AML-193 (cell line): ENCODE results near the gene CCR7.

Experiments used
- DNase-seq, 2 experiments: peaks; one replicate each; lab custom pipeline; 2025; lab: John Stamatoyannopoulos, UW

CCR7 gene

DNA sequence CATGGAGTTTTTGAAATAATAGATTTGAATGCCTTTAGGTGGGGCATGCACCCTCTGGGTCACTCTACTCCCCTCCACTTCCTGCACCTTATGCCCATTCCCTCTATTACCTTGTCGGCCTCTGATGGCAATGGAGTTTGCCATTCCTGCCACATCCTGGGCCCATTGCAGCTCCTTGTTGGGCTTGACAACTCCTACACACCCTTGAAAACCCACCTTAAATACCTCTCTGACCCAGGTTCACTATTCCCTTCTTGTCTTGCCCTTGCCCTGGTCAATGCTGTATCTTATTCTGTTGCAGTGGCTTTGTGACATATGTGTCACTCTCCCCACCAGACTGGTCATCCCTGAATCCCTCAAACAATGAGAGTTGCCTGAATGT lies 2.4 kb downstream of the CCR7 start:
- DNase-seq: no peak

DNA sequence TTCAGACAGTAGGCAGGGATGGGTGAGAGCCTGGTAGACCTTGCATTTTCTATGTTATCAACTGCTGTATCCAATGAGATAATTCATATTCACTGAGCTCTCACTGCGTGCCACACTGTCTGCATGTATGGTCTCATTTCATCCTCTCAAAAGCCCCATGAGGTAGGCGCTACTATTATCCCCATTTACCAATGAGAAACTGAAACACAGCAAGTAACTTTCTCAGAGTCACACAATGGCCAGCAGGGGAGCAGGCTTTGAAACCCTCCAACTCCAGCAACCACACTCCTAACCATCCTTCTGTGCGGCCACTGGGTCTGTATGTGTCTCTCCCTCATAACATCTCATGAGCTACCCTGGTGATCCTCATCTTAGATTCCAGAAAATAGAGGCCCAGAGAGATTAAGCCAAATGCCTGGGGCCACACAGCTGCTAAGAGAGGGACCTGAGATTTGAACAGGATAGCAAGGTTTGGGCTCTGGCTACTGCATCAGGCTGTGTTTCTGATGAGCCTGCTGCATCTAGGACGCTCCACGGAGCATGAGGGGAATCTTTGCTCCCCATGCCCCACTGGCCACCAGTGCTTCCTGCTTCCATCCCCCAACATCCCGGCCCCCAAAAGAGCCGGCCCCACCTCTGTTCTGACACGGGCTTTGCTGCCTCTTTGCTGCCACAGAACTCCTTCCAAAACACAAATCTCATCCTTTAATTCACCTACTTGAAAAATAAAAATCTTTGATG lies 3.2 kb downstream of the CCR7 start:
- DNase-seq: no peak

DNA sequence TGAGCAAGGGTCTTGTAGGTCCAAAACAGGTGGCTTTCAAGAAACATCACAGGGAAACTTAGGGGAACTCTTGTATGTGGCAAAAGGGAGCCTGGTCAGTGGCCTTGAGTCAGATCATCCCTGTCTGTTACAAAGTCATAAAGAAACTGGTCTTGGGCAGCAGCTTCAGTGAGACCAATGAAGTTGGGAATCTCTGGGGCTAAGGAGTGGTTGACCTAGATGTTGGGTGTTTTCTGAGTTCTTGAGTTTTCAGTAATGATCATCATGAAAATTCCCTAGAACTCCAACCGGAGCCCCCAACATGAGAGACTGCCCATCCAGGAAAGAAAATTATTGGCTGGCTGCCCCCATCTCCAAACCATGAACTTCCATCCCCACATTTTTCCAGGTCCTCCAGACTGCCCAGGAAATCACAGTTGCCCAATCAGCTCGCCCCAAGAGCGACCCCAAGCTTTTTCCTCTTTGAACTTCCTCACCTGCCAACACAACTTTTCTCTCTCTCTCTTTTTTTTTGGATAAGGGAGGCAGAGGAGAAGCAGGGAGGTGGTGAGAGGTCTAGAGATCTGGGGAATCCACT lies 3.9 kb downstream of the CCR7 start:
- no peak for DNase-seq

DNA sequence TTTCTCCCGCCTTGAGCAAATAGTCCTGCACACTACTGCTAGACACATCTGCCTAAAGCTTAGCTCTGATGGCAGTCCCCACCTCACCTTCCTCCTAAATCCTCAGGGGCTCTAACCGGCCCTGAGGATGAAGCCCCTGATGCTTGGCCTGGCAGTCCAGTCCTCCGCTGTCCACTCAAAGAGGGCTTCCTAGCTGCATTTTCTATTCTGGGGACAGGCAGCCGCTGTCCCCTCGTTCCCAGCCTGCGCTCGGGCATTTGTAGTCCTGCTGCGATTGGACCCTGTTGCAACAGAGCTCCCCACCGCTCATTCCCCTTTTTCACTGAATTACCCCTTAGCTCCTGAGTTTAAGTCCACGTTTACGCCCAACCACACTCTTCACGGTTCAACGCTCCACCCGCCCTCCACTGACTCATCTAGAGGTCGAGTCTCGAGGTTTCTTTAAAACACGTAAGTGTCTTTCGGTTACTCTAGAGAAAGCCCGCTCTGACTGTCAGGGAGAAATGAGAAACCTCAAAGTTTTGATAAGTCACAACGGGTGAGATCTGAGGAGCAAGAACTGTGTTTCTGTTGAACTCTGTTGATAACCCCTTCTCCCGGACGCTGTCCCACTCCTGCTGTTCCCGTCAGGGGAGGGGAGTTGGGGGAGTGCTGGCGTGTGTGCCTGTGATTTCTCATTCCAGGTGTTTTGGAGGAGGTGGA lies 4.5 kb downstream of the CCR7 start:
- DNase-seq: peak; percentile 56 to 69

DNA sequence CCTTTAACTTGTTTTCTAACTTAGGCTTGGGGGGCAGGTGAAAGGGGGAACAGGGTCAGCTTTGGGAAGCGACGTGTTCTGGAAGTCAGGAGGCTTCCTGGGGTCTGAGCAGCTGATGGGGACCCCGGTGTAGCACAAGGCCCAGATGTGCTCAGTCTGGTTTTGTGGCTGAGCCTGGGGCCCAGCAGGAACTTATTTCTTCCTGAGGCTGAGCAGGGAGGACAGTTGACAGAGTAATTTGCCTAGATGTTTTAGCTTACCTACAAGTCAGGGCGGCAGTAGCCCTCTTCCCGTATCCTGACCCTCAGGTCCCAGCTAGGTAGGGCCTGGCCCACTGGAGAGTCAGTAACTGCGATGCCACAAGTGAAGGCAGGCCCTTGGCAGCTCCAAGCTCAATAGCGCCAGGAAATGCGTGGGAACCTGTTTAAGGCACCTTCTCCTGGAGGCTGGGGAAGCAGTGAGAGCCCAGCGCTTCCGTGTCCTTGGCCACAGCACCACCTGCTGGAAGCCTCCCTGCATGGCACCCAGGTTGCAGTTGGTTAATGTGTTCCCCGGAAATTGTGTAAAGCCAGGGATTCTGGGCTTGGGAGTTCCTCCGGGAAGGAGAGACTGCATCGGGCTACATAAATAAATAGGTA lies 5.2 kb downstream of the CCR7 start:
- peak; percentile 54 to 69 for DNase-seq

DNA sequence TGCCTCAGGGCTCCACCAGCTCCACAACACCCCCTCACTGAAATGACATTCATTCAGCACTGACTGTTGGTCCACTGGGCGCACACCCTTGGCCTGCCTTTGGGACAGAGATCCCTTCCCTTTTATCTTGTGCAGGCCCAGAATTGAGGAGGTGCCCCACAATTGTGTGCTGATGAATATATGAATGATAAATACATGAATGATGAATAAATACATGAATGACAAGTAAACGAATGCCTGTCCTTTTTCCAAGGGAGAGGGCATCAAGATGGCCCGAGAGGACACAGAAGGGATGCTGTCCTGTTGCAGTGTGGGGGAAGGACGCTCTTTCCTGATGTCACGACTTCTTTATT lies 5.7 kb downstream of the CCR7 start:
- no peak for DNase-seq

DNA sequence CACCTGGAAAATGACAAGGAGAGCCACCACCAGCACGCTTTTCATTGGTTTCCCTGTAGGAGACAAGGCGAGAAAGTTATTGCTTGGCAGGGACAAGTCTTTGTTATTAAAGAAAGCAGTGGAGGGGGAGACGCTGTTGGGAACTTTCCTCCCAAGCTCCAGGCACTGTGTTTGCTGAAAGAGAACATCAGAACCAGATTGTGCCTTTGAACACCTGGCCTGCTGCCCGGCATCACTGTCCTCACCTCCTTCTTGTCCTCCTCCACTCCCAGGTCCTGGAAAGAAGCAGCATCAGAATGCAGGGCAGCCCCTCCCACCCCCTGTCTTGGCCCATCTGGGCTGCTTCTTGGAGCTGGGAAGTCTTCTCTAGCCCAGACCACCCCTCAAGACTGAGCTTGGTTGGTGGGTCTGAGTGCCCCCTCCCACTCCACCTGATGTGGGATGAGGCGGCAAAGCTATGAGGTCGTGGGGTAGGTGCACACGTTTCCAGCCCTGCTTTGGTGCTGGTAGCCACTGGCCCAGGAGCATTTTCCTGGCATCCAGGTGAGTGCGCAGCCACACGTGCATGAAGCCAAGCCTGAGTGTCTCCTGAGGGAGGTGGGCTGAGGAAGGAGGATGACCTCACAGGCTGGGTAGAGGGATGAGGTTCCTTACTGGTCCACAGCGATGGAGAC lies 6.2 kb downstream of the CCR7 start:
- DNase-seq: no peak

DNA sequence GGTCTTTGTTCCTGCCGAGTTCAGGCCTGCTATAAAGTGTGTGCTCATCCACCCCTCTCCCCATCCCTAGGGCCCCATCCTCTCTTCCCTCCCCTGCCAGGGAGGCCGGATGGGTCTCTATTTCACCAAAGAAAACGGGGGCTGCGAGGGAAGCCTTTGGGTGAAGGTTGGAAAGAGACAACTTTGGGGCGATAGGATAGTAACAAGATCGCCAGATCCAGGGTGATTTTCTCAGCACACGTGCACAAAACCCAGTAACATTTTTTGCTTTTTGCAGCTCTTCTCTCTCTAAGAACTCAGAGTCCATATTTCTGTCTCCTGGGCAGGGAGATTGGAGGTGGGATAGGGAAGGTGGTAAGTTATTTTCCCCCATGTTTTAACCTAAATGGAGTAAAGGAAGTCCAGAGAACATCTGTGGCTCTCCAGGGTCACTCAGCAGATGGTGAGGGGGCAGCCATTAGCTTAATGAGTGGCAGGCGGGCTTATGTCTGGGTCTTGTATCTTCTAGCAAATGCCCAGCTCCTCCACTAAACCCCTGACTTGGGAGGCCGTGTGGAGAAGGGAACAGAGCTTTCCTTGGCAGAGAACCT lies 6.9 kb downstream of the CCR7 start:
- no peak for DNase-seq

DNA sequence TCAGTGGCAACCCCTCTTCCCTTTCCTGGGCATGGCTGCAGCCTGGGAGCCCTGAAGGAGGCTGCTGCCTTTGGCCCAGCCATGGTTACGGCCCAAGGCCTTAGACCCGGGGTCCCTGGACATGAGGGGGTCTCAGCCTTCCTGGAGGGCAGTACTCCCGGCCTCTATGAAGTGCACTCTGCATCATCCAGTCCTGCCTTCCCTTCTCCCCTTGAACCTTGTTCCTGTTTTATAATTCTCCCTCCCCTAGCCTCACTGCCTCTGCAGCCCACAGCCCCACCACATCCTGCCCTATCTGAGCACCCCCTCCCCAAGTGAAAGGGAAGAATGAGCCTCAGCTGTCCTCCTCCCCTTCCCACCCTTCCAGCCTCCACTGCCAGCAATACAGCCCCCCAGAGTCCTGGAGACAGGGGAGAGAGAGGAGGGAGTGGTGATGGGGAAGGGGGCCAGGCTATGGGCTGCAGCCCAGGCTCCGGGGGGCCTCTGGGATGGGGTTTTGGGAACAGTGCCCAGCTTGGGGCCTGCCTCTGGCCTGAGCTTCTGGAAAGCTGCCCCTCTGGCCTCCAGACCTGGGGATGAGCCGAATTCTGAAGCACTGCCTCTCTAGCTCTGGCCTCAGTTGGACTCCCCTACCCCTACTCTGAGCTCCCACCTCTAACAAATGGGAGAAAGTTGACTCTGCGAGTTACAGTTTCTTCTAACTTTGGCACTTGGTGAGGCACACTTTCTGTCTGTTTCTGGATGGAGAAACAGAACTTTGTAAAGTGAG lies 7.6 kb downstream of the CCR7 start:
- no peak for DNase-seq

DNA sequence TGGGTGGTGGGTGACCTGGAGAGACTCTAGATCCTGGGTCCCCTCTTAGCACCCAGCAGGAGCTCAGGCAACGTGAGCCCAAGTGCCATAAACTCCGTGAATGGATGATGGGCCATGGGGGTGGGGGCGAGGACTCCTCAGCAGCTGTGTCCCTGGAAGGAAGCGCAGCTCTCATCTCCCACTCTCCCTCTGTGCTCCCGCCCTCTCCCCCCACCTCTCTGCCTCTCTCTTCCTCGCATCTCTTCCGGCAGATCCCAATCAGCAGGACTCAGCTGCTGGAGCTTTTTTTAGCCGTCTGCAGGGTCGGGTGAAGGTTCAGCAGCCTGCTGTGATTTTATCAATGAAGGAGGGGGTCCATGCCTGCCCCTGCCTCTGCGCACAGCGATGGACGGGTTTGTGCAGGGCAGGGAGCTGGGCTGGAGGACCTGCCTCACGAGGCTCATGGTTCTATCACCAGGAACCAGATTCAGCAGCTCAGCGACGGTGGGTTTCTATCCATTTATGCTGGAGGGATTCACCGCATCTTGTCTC lies 8.3 kb downstream of the CCR7 start:
- no peak for DNase-seq

DNA sequence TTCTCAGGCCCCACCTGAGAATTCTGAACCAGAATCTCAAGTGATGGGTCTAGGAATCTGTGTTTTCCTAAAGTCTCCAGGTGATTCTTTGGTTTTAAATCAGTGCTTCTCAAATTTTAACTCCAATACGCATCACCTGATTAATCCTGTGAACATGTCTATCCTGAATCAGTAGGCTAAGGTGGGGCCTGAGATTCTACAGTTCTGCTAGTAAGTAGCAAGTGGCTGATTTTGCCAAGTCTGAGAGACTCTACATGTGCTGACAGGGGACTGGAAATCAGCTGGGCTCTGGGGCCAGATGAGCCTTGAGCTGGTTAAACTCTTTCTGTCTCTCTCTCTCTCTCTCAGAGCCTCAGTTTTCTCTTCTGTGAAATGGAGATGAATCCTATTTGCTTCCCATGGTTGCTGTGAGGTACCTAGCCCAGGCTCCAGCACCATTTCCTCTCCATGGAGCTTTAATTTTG lies 9.0 kb downstream of the CCR7 start:
- no peak for DNase-seq

DNA sequence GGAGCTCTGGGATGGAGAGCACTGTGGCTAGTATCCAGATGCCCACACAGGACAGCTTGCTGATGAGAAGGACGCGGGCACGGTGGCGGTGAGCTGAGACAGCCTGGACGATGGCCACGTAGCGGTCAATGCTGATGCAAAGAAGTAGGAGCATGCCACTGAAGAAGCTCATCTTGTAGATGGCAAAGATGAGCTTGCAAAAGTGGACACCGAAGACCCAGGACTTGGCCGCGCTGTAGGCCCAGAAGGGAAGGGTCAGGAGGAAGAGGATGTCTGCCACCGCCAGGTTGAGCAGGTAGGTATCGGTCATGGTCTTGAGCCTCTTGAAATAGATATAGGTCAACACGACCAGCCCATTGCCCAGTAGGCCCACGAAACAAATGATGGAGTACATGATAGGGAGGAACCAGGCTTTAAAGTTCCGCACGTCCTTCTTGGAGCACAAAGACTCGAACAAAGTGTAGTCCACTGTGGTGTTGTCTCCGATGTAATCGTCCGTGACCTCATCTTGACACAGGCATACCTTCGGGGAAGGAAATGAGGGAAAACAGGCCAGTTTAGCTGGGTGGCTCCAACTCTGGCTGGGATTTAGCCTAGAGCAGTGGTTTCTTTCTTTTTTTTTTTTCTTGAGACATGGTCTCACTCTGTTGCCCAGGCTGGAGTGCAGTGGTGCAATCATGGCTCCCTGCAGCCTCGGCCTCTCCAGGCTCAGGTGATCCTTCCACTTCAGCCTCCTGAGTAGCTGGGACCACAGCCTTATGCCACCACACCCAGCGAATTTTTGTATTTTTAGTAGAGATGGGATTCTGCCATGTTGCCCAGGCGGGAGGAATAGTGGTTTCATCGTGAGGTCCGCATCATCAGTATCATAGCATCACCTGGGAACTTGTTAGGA lies 9.7 kb downstream of the CCR7 start:
- no peak for DNase-seq

DNA sequence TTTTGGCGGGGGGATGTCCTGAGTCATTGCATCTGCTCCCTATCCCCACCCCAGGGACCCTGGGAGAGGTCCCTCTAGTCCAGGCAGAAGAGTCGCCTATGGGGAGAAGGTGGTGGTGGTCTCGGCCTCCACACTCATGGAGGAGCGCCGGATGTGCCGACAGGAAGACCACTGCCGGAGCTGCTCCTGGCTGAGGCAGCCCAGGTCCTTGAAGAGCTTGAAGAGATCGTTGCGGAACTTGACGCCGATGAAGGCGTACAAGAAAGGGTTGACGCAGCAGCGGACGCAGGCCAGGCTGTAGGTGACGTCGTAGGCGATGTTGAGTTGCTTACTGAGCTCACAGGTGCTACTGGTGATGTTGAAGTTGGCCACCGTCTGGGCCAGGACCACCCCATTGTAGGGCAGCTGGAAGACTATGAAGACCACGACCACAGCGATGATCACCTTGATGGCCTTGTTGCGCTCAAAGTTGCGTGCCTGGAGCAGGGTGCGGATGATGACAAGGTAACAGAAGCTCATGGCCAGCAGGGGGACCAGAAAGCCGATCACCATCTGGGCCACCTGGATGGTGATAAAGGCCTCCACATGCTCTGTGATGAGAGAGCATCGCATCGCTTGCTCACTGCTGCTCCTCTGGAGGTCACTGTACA lies 10.5 kb downstream of the CCR7 start:
- no peak for DNase-seq

DNA sequence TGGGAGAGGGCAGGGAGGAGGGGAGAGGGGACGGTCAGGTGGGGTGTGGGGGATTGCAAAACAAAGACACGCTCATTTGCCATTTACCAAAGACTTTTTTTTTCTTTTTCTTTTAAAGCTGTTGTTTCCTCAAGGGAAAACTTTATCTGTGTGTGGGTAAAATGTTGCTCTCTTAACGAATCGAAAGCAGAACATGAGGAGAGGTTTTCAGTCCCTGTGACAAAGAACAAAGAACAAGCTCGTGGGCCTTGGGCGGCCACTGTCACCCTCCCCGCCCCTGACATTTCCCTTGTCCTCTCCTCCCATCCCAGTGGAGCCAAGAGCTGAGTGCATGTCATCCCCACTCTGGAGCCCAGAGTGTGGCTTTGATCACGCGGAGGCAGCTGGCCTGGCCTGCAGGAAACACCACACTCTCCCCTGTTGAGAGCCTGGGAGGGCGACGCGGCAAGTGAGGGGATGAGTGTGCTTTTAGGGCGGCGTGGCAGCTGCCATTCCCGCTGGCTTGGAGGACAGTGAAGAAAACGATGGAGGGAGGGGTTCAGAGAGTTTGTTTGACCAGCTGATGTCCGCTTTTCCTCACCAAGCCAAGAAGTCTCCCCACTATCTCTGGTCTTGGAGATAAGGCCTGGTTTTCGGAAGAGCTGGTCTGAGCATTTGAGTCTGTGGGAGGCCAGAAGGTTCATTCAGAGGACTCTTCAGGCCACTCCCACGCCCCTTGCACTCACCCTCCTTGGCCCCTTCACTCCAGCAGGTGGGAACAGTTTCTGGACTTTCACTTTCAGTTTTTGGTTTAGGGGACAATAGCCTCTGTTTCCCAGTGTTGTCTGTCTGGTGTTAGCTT lies 11.4 kb downstream of the CCR7 start:
- DNase-seq: no peak

DNA sequence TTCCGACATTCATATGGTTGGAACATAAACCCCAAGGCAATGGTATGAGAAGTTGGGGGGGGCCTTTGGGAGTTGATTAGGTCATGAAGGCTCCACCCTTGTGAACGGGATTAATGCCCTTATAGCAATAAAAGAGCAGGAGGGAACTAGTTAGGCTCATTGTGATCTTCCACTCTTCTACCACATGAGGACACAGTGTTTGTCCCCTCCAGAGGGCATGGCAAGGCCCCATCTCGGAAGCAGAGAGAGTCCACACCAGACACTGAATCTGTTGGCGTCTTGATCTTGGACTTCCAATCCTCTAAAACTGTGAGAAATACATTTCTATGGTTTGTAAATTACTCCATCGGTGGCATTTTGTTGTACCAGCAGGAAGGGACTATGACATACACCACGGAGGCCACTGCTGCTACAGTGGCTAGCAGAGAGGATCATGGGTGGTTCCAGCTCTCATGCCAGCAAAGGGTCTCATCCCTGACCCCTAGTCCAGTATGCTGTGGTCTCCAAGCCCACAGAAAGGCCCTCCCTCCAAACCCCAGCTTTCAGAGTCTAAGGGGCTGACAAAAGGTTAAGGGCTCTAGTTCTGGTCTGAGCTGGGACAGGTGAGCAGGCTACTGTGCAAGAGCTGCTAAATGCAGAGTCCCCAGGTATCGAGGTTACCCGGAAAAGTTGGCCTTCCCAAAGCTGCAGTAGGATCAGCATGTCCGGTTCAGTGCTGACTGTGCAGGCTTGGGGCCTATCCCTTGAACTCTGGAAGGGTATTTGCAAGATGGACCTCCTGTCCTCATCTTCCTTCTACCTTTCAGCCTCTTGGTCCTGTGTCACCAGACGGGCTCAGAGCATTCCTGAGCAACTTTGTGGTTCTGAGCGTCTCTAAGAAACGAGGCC lies 12.2 kb downstream of the CCR7 start:
- DNase-seq: no peak

DNA sequence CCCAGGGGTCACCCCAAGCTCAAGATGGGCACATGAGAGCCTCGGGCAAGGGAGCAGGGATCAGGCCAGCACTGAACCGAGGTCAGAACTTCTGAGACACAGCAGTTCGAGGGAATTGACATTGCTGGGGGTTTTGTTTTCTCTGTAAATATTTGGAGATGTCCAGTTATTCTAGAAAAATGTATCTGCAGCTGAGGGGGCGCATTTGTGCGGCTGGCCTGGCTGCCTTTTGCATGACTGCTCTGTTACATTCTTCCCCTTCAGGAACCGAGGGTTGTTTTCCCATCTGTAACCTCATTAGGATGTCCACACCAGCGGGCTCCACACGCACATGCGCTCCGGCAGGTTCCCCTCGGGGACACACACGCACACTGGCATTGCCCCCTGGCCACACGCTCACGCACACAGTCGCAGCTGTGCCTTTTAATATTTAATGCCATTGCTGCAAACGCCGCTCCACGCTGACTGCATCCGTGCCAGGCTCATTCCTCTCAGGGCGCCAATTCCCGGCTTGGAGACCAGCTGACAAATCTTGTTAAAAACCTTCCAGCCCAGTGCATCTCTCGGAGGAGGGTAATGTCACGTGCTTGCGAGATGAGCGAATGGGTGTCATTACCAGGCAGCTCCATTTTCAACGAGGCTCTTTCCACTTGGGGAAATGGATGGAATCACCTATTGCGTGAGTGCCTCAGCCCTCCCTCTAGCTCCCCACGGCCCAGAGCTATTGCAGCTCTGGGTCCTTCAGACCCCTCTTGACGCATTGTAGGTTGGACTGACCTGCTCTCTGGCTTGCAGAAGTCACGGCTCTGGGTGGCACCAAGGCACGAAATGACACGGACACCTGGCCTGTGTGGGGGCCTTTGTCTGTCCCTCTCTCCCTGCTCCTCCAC lies 13.1 kb downstream of the CCR7 start:
- no peak for DNase-seq
